HS-5 (cell line): ENCODE measurements around the gene BATF3.

Experiments used
- DNase-seq: peaks from one replicate; pipeline ENCODE4 v3.0.0-alpha.2; 2012; ENCODE audit warnings: low read depth

The BATF3 gene

DNA sequence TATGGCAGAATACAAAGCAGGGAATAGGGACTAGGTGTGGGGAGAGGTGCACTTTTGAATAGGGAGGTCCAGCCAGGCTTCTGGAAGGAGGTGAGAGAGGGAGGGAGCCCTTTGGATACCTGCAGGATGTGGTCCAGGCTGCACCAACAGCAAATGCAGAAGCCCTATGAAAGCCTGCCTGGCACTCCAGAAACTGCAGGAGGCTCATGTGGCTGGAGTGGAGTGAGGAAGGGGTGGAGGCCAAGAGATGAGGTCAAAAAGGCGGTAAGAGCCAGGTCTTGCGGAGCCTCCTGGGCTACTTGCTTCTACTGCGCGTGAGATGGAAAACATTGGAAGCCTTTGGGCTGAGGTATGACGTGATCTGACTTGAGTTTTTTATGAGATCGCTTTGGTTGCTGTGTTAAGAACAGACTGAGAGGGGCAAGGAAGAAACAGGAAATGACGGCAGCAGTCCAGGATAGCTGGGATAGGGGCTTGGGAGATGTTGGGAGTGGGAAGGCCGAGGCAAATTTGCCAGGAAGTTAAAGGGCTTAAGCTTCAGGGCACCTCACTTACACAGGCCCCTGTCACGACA, 4.4 kb upstream of the BATF3 start:
- no peak for DNase-seq

GRCh38 chr1:212702672-212703071, 3.0 kb upstream of the BATF3 start:
- DNase-seq = no peak

- no peak for DNase-seq
Observed at GRCh38 chr1:212701910-212702309, 2.3 kb upstream of the BATF3 start.

- no peak for DNase-seq
Observed at GRCh38 chr1:212700892-212701819, 1.5 kb upstream of the BATF3 start.

DNA sequence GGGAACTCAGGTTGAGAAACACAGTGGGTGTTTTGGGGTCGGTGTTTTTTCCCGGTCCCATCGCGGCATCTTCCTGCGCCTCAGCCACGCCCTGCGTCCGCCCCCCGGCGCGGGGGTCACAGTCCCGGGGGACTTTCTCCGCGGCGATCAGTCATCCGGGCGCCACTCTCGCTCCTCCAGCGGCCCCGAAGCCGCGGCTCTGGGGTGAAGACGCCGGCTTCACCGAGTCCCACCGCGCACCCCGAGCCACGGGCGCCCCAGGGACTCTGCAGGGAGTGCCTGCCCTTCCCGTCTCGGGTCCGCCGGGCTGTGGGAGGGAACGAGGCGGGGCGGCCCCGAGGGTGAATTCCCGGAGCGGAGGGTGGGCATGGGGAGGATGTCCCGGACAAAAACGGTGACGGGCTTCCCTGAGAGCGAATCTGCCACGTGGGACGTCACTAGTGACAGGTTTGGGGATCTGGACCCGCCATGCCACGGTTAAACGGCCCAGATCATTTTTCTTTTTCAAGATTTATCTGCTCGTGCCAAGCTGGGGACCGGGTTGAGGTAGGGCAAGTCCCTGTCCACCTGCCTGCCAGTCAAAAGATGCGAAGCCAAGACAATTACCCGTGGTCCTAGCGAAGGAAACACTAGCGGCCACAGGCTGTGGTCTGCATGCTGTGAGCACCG, 717 bp upstream of the BATF3 start:
- no peak for DNase-seq

DNA sequence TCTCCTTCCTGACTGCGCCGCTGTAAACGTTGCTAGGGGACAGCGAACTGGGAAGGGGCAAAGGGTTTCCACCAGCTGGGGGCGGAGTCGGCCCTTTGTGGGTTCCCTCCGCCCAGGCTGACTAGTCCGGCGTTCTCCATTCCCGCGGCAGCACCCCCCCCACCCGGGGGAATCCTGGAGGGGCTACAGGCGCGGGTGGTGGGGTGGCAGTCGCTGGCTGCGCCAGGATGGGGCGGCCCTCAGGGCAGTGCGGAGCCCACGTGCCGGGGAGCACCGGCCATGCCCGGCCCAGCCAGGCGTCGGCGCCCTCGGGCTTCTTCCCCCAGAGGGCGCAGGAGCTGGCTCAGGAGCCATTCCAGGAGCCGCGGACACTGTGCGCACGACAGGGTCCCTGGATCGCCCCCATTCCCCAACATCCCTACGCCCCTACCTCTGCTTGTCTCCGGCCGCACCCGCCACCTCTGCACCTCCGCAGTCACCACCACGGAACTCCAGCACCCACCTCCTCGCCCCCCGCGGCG, 476 bp downstream of the BATF3 start:
- DNase-seq = no peak

GRCh38 chr1:212698467-212699103, 1.1 kb downstream of the BATF3 start:
- DNase-seq = no peak

DNA sequence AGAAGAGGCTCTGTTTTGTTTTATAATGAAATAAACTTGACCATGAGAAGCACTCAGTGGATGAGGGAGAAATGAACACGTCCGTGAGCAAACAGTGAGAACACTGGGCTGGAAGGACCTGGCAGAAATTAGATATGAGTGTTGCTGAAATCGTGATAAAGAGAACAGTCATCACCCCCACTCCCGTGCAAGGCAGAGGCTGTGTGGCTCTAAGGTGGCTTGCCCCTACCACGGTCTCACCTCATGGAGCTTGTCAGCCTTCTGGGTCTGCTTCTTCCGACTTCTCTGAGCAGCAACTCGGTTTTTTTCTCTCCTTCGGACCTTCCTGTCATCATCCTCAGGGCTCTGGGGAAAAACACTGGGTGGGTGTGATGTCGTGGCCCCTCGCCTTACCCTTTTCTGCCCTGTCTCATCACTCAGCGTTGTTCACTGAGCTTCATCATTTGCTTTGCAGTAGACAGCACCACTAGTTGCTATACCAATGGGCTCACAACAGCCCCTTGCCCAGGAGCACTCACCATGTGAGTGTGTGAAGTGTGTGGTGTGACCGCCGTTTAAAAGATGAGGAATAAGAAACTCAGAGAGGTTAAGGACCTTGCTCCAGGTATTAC, 2.8 kb downstream of the BATF3 start:
- DNase-seq = no peak

GRCh38 chr1:212692774-212693644, 6.6 kb downstream of the BATF3 start:
- DNase-seq = peak; percentile 48

DNA sequence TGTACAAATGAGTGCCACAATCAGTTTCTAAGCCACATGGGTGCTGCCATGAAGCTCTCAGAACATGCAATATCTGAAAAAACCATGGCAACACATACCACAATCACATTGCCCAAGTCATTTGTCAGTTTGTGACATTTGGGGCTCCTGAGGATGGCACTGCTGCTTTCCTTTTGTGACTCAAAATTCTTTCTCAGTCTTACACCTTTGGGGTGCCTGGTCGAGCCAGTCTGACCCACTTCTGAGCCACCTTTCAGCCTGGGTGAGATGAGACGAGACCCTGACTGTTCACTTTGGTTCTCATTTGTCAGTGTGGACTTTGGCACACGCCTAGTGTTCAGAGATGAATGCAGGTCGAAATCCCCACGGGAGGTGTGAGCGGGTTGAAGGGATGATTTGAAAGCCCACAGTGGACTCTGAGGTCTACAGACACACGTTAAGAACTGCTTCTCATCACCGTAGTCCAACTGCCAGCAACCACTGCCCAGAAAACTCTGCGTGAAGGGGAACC, 8.0 kb downstream of the BATF3 start:
- DNase-seq = no peak

DNA sequence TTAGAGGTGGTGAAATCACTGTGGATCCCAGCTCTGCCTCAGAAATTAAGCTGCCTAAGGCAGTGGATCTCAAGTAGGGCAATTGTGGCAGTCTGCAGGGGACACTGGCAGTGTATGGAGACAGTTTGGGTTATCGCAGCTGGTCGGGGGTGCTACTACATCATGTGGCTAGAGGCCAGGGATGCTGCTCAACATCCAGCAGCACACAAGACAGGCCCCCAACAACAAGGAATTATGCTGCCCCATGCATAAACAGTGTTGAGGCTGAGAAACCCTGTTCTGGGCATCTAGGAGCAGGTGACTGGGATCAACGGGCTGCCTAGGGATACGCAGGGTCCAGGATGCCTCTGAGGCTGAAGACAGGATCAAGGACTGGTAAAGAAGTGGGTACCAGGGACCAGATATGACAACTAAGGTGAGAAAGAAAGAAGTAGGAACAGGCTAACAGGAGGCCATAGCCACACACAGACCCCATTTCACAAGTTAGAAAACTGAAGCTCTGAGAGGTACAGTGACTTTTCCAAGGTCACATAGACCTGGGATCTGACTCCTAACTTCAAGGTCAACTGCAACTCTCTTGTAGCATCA, 8.7 kb downstream of the BATF3 start:
- DNase-seq = no peak

- no peak for DNase-seq
Observed at GRCh38 chr1:212689758-212690529, 9.7 kb downstream of the BATF3 start.

- DNase-seq = no peak
Observed at GRCh38 chr1:212689196-212689725, 10.4 kb downstream of the BATF3 start.

DNA sequence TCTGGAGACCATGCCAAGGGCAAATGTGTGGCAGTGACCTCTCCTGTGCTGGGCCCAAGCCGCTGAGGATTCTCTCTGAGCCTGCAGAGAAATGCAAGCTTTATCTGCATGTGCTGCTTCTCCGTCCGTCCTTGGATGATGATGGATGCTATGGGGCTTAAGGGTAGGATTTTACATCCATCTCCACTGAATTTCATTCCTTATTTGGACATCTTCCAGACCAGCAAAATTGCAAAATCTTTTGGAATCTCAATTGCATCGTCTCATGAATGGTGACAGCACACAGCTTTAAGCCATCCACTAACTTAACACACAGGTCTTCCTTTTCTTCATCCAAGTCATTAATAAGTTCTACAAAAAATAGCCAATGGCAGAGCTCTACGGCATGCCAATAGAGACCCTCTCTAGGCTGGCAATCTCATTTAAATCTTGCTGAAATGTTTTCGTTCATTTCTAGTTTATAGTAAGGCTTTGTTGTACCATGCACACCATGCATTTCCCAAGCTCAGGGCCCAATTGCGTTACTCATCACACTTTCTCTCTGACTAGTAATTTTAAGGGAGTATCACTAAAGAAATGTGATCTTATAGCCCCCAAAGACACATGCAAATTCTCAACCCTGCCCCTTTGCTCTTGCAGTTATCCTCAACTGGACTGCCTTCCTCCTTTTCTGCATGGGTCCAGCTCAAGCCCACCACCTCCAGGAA, 11.1 kb downstream of the BATF3 start:
- no peak for DNase-seq

DNA sequence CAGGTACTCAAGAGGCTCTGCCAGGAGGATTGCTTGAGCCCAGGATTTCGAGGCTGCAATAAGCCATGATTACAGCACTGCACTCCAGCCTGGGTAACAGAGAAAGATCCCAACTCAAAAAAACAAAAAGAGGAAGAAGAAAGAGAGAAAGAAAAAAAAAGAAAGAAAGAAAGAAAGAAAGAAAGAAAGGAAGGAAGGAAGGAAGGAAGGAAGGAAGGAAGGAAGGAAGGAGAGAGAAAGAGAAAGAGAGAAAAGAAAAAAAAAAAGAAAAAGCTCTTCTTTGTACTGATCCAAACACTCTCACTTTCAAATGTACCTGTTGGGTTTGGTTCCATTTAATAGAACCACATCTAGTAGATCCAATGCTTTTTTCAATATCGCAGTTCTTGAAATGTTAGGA, 11.8 kb downstream of the BATF3 start:
- no peak for DNase-seq

DNA sequence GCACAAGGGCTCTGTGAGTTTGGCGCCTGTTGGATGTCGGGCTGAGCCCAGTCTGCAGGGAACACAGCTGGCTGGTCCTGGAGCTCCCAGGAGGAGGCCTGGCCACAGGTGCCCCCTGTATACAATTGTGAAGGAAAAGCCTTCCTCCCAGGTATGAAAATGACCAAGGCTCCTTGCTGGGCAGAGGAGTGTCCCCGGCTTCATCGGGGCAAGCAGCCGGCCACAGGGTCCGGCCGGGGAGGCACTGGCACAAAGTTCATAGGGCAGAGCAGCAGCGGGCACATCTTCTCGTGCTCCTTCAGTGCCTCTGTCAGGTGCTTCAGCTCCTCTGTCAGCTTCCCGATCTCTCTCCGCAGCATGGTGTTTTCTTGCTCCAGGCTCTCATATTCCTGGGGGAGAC, 13.0 kb downstream of the BATF3 start:
- no peak for DNase-seq

DNA sequence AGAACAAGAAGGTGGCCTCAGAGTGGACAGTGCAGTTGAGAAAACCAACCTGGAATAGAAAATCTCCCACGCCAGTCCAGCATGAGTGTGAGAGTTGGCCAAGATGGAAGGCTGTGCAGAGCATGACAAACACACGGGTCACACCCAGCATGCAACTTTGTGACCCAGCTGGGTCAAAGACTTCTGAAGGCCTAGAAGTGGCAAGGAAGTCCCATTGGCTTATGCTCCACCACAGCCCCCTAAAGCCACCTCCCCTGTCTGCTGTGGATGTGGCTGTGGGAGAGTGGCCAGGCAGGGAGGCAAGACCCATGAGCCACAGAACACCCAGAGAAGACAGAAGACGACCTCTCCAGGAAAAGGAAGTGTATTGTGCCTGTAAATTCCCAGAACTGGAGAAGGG, 13.6 kb downstream of the BATF3 start:
- DNase-seq = no peak

DNA sequence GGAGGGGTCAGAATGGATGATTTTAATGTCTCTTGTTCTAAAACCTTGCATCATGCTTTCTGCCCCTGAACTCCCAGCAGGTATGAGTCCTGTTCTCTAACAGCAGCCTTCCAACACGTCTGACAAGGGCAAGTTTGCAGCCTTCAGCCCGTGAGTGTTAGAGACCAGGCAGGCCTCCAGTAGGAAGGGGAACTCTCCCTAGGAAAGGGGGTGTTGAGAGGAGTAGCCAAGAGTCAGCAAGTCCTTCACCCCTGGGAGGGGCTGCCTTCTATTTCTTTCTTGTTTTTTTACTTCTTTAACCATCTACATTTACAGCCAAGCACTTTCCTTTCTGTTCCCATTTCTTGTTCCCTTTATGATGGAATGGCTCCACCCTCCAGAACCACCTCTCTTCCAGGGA, 14.2 kb downstream of the BATF3 start:
- DNase-seq = no peak
